B cell (primary cell): ENCODE measurements around the gene UBAC2. TPM values are rescaled to one million over a fixed set of nuclear protein-coding genes. Genes with fewer than 3 reads are reported as not detected.

ENCODE experiments used
- ATAC-seq: fragments of 200-7000 bp; cut with Tn5 transposase; one replicate; pipeline ENCODE4 v1.10.0; 2021; ENCODE audit warnings: low read depth, mild to moderate bottlenecking, moderate number of reproducible peaks, moderate library complexity
- CTCF ChIA-PET: fragments of 350-600 bp; sonication (Branson Sonifier 250); formaldehyde crosslinking; loops from one replicate; lab custom pipeline; 2021; ENCODE audit warnings: antibody characterized with exemption, inconsistent platforms; lab: Charles Lee
- POLR2A ChIA-PET: fragments of 350-600 bp; sonication (Branson Sonifier 250); formaldehyde crosslinking; loops from one replicate; lab custom pipeline; 2021; ENCODE audit warnings: antibody characterized with exemption; lab: Charles Lee
- DNase-seq: peaks from one replicate; pipeline ENCODE4 v3.0.0; 2013
- H2AFZ ChIP-seq: 2 replicates; pipeline ENCODE4 v1.6.1; 2012; ENCODE audit warnings: mild to moderate bottlenecking, low read depth, low read length; ENCODE audit not compliant: insufficient read depth, poor library complexity, severe bottlenecking
- H3K27ac ChIP-seq, 2 donors: 1 replicate in 1 of 2; 2 replicates in 1 of 2; pipeline ENCODE4 v1.5.1; 2012 to 2013; ENCODE audit warnings: low read length in 2 of 2, mild to moderate bottlenecking in 2 of 2, moderate library complexity in 1 of 2
- H3K27me3 ChIP-seq, 4 experiments: fragments of 200-600 bp in 1 of 4; sonication (generic) in 1 of 4; replicated peaks in 1 of 4; 1 replicate in 2 of 4; 2 replicates in 2 of 4; pipeline versions ENCODE4 v1.6.1 to v1.7.0; 2013 to 2016; ENCODE audit warnings: low read length in 3 of 4, mild to moderate bottlenecking in 2 of 4, mixed read lengths in 1 of 4, moderate library complexity in 1 of 4; ENCODE audit not compliant: insufficient read depth in 4 of 4, control insufficient read depth in 3 of 4; ENCODE audit errors: control extremely low read depth in 1 of 4
- H3K36me3 ChIP-seq, 2 experiments: replicated peaks in 1 of 2; 1 replicate in 1 of 2; 2 replicates in 1 of 2; pipeline versions ENCODE4 v1.6.1 to v1.7.1; 2013; ENCODE audit warnings: low read length in 1 of 2; ENCODE audit not compliant: insufficient read depth in 2 of 2, control insufficient read depth in 1 of 2; ENCODE audit errors: control extremely low read depth in 1 of 2, extremely low read depth in 1 of 2
- H3K4me1 ChIP-seq, 2 donors: fragments of 200-600 bp in 1 of 2; sonication (generic) in 1 of 2; 1 replicate in 1 of 2; 2 replicates in 1 of 2; pipeline versions ENCODE4 v1.5.1 to v1.6.1; 2013 to 2017; ENCODE audit warnings: low read length in 2 of 2; ENCODE audit not compliant: control insufficient read depth in 2 of 2, insufficient read depth in 2 of 2
- H3K4me2 ChIP-seq: replicated peaks from 2 replicates; pipeline ENCODE3; 2012; ENCODE audit warnings: mild to moderate bottlenecking, low read depth, low read length; ENCODE audit not compliant: poor library complexity, severe bottlenecking
- H3K4me3 ChIP-seq, 5 experiments: fragments of 200-600 bp in 1 of 5; sonication (generic) in 1 of 5; 1 replicate in 3 of 5; 2 replicates in 2 of 5; pipeline versions ENCODE4 v1.5.1 to v1.7.0; 2011 to 2016; ENCODE audit warnings: low read length in 4 of 5, mild to moderate bottlenecking in 4 of 5, low read depth in 2 of 5, control low read depth in 1 of 5, moderate library complexity in 1 of 5; ENCODE audit not compliant: insufficient read depth in 1 of 5; ENCODE audit errors: control extremely low read depth in 1 of 5, extremely low read depth in 1 of 5
- H3K79me2 ChIP-seq: fragments of 200-600 bp; sonication (generic); one replicate; pipeline ENCODE4 v1.6.0; 2016; ENCODE audit warnings: low read length; ENCODE audit not compliant: control insufficient read depth, insufficient read depth
- H3K9ac ChIP-seq: fragments of 200-600 bp; sonication (generic); 2 replicates; pipeline ENCODE4 v1.6.1; 2017; ENCODE audit warnings: mild to moderate bottlenecking, low read length, moderate library complexity
- H3K9me3 ChIP-seq, 3 donors: one replicate each; pipeline versions ENCODE4 v1.6.1 to v1.7.1; 2013; ENCODE audit warnings: low read length in 2 of 3; ENCODE audit not compliant: control insufficient read depth in 2 of 3, insufficient read depth in 1 of 3; ENCODE audit errors: control extremely low read depth in 1 of 3
- H4K20me1 ChIP-seq: 2 replicates; pipeline ENCODE4 v1.6.0; 2012; ENCODE audit warnings: mild to moderate bottlenecking, low read length; ENCODE audit not compliant: insufficient read depth, control insufficient read depth, poor library complexity, severe bottlenecking
- H3K27ac Mint-ChIP-seq: one replicate; pipeline ENCODE4 v1.8.0; 2021; ENCODE audit warnings: mixed read lengths
- H3K27me3 Mint-ChIP-seq: one replicate; pipeline ENCODE4 v1.8.0; 2021; ENCODE audit warnings: mixed read lengths
- H3K4me1 Mint-ChIP-seq: one replicate; pipeline ENCODE4 v1.8.0; 2021; ENCODE audit warnings: mixed read lengths
- H3K4me3 Mint-ChIP-seq: one replicate; pipeline ENCODE4 v1.8.0; 2021; ENCODE audit warnings: mixed read lengths
- H3K9me3 Mint-ChIP-seq: one replicate; pipeline ENCODE4 v1.8.0; 2022; ENCODE audit warnings: mixed read lengths; ENCODE audit not compliant: insufficient read depth
- CTCF ChIP-seq: fragments of 200-600 bp; IDR thresholded peaks from one replicate; pipeline ENCODE4 v1.8.0; 2022; ENCODE audit warnings: antibody characterized with exemption, mild to moderate bottlenecking
- EZH2 ChIP-seq: IDR thresholded peaks from 2 replicates; pipeline ENCODE4 v1.6.1; 2012; ENCODE audit warnings: borderline replicate concordance, low read depth, mild to moderate bottlenecking, moderate library complexity, low read length; ENCODE audit not compliant: insufficient read depth, poor library complexity, severe bottlenecking
- WGBS: methylation state at CpG from one replicate; pipeline ENCODE4 v1.1.5; 2013; ENCODE audit warnings: missing lambda C conversion rate; ENCODE audit not compliant: insufficient coverage; 5-methylcytosine and 5-hydroxymethylcytosine counted together
- intact Hi-C: fragments of 100-400 bp; cut with micrococcal nuclease; formaldehyde crosslinking; loops from one replicate; pipeline ENCODE4 v1.10.0; 2022
- polyA plus RNA-seq: library from polyadenylated mRNA; depleted of rRNA; stranded (reverse); fragments of >200 nt; gene quantifications from 2 replicates; pipeline ENCODE4 v1.2.3, GENCODE V29; 2012
- total RNA-seq, 2 donors: library from RNA; stranded (reverse); fragments of 120-200 nt in 1 of 2; gene quantifications; 1 replicate in 1 of 2; 2 replicates in 1 of 2; pipeline versions ENCODE4 v1.2.3 to v1.2.4, GENCODE V29; 2013 to 2022

The UBAC2 gene
- total and polyA plus RNA-seq, 2 donors (not counting 1 experiment from before 2014, with no cell fraction given): 56.3 to 60.8 TPM

GRCh38 chr13:99341969-99342722 lies 141.5 kb downstream of the UBAC2 start:
- no peaks in the 10 kb centered on the region for H4K20me1 ChIP-seq
- H3K27me3 ChIP-seq: no peaks in the 10 kb centered on the region
- intact Hi-C loops: no loop called here
- over 99% methylated on average over 14 of the region's 16 CpGs for WGBS
- DNase-seq: no peak
- ATAC-seq: no peak
- no peak overlapping the region for H3K4me2 ChIP-seq
- no peak overlapping the region for H3K27ac Mint-ChIP-seq
- CTCF ChIA-PET: interaction anchor here (1.0 to 2.2 kb wide), 4 partner anchors 15 to 73 kb away, joined by 3 to 10 read pairs (median 5); no protein-coding TSS in a partner anchor
- no peaks in the 10 kb centered on the region for H3K9me3 Mint-ChIP-seq
- no peaks in the 10 kb centered on the region for H3K9me3 ChIP-seq
- H3K79me2 ChIP-seq: peaks cover 29% of the 10 kb centered on the region
- peaks cover 6 to 62% of the 10 kb centered on the region in 2 experiments for H3K36me3 ChIP-seq
- no peak overlapping the region for H3K27ac ChIP-seq
- H3K9ac ChIP-seq: no peak overlapping the region
- no peak overlapping the region for H2AFZ ChIP-seq
- POLR2A ChIA-PET: interaction anchor here (1.0 to 1.3 kb wide), 2 partner anchors 14 to 33 kb away, joined by 3 to 4 read pairs; no protein-coding TSS in a partner anchor
- peaks cover 10 to 20% of the 10 kb centered on the region in 2 donors for H3K4me1 ChIP-seq
- H3K4me3 Mint-ChIP-seq: no peak overlapping the region
- no peak overlapping the region for H3K4me3 ChIP-seq
- no peak for TF ChIP-seq CTCF
- TF ChIP-seq EZH2: no peak
- H3K4me1 Mint-ChIP-seq: peaks cover 41% of the 10 kb centered on the region
- no peaks in the 10 kb centered on the region for H3K27me3 Mint-ChIP-seq
